Measurements from ENCODE around the gene JARID2. TPM values are rescaled to one million over a fixed set of nuclear protein-coding genes. Genes with fewer than 3 reads are reported as not detected.

The JARID2 gene
- total and polyA plus RNA-seq, 4 donors, result 1.4 to 12.3 (median 3.4) TPM

- Histone ChIP-seq H3K9ac (ENCODE audit: low read depth in 1 of 2, low read length in 2 of 2) (no peak overlapping the region), H3K4me3 (ENCODE audit: low read depth in 1 of 3, low read length in 3 of 3) (no peak overlapping the region), H3K27me3 (ENCODE audit: control insufficient read depth in 4 of 4, insufficient read depth in 4 of 4, low read length in 3 of 4) (no peaks in the 10 kb centered on the region), H3K9me3 (ENCODE audit: control insufficient read depth in 4 of 4, low read length in 3 of 4) (no peaks in the 10 kb centered on the region), H3K4me1 (ENCODE audit: control insufficient read depth in 4 of 4, insufficient read depth in 4 of 4, low read length in 3 of 4) (peaks cover 4 to 31% (median 25%) of the 10 kb centered on the region in 4 donors), H3K36me3 (ENCODE audit: control insufficient read depth in 4 of 4, insufficient read depth in 3 of 4, low read depth in 1 of 4, low read length in 3 of 4) (no peaks in the 10 kb centered on the region), H3K27ac (ENCODE audit: low read depth in 1 of 2, low read length in 2 of 2) (no peak overlapping the region)
- WGBS, result 94% methylated on average over 2 of the region's 2 CpGs
- TF ChIP-seq, protein P1, sequence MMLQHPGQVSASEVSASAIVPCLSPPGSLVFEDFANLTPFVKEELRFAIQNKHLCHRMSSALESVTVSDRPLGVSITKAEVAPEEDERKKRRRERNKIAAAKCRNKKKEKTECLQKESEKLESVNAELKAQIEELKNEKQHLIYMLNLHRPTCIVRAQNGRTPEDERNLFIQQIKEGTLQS (IDR thresholded peaks at IDR 0.05), result no peak
- TF ChIP-seq, protein P2, sequence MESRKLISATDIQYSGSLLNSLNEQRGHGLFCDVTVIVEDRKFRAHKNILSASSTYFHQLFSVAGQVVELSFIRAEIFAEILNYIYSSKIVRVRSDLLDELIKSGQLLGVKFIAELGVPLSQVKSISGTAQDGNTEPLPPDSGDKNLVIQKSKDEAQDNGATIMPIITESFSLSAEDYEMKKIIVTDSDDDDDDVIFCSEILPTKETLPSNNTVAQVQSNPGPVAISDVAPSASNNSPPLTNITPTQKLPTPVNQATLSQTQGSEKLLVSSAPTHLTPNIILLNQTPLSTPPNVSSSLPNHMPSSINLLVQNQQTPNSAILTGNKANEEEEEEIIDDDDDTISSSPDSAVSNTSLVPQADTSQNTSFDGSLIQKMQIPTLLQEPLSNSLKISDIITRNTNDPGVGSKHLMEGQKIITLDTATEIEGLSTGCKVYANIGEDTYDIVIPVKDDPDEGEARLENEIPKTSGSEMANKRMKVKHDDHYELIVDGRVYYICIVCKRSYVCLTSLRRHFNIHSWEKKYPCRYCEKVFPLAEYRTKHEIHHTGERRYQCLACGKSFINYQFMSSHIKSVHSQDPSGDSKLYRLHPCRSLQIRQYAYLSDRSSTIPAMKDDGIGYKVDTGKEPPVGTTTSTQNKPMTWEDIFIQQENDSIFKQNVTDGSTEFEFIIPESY (IDR thresholded peaks at IDR 0.05), result no peak
- TF ChIP-seq FOXA1 (IDR thresholded peaks at IDR 0.05) (no peak), RXRA (IDR thresholded peaks at IDR 0.05) (no peak), YY1 (IDR thresholded peaks at IDR 0.05) (no peak), GABPA (IDR thresholded peaks at IDR 0.05 in 1 of 2, conservative IDR thresholded peaks at IDR 0.05 in 1 of 2) (no peak), JUND (IDR thresholded peaks at IDR 0.05) (no peak)
- DNase-seq (ENCODE audit: low spot score), result no peak
These were observed 24.5 kb downstream of the JARID2 start for GRCh38 chr6:15270402-15270801.

DNA sequence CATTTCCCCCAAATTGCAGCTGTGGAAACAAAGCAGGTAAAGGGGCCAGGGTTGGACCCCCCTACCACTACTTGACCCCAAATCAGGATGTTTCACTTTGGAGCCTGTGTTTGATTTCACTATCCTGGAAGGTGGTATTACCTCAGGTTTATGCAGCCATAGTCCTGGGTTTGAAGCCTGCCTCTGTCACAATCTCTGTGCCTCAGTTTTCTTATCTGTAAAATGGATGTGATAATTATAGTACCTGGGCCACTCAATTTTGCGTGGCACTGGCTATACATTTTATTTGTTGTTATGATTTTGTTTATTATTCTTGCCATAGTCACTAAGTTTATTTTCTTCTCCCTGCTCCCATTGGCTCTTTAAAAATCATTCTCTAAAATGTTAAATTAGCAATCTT is 26.7 kb downstream of the JARID2 start:
- Histone ChIP-seq H3K27ac (ENCODE audit: low read depth in 1 of 2, low read length in 2 of 2) (no peak overlapping the region), H3K36me3 (ENCODE audit: control insufficient read depth in 4 of 4, insufficient read depth in 3 of 4, low read depth in 1 of 4, low read length in 3 of 4) (no peaks in the 10 kb centered on the region), H3K4me1 (ENCODE audit: control insufficient read depth in 4 of 4, insufficient read depth in 4 of 4, low read length in 3 of 4) (peaks cover 4 to 27% (median 16%) of the 10 kb centered on the region in 4 donors), H3K27me3 (ENCODE audit: control insufficient read depth in 4 of 4, insufficient read depth in 4 of 4, low read length in 3 of 4) (no peaks in the 10 kb centered on the region), H3K9ac (ENCODE audit: low read depth in 1 of 2, low read length in 2 of 2) (no peak overlapping the region), H3K9me3 (ENCODE audit: control insufficient read depth in 4 of 4, low read length in 3 of 4) (no peaks in the 10 kb centered on the region), H3K4me3 (ENCODE audit: low read depth in 1 of 3, low read length in 3 of 3) (no peak overlapping the region)
- DNase-seq (ENCODE audit: low spot score), result no peak
- TF ChIP-seq, protein P3, sequence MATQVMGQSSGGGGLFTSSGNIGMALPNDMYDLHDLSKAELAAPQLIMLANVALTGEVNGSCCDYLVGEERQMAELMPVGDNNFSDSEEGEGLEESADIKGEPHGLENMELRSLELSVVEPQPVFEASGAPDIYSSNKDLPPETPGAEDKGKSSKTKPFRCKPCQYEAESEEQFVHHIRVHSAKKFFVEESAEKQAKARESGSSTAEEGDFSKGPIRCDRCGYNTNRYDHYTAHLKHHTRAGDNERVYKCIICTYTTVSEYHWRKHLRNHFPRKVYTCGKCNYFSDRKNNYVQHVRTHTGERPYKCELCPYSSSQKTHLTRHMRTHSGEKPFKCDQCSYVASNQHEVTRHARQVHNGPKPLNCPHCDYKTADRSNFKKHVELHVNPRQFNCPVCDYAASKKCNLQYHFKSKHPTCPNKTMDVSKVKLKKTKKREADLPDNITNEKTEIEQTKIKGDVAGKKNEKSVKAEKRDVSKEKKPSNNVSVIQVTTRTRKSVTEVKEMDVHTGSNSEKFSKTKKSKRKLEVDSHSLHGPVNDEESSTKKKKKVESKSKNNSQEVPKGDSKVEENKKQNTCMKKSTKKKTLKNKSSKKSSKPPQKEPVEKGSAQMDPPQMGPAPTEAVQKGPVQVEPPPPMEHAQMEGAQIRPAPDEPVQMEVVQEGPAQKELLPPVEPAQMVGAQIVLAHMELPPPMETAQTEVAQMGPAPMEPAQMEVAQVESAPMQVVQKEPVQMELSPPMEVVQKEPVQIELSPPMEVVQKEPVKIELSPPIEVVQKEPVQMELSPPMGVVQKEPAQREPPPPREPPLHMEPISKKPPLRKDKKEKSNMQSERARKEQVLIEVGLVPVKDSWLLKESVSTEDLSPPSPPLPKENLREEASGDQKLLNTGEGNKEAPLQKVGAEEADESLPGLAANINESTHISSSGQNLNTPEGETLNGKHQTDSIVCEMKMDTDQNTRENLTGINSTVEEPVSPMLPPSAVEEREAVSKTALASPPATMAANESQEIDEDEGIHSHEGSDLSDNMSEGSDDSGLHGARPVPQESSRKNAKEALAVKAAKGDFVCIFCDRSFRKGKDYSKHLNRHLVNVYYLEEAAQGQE (IDR thresholded peaks at IDR 0.05), result no peak
- no peak for TF ChIP-seq HNF4A (conservative IDR thresholded peaks at IDR 0.05)
- TF ChIP-seq SP1 (IDR thresholded peaks at IDR 0.05), result no peak
- TF ChIP-seq NR2F2 (IDR thresholded peaks at IDR 0.05), result no peak
- TF ChIP-seq FOXA2 (IDR thresholded peaks at IDR 0.05), result no peak
- TF ChIP-seq FOXA1 (IDR thresholded peaks at IDR 0.05), result no peak
- TF ChIP-seq, protein P4, sequence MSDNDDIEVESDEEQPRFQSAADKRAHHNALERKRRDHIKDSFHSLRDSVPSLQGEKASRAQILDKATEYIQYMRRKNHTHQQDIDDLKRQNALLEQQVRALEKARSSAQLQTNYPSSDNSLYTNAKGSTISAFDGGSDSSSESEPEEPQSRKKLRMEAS (IDR thresholded peaks at IDR 0.05), result no peak
- TF ChIP-seq, protein P2 (IDR thresholded peaks at IDR 0.05), result no peak
- TF ChIP-seq RXRA (IDR thresholded peaks at IDR 0.05), result no peak
- no peak for TF ChIP-seq JUND (IDR thresholded peaks at IDR 0.05)
- TF ChIP-seq RAD21 (IDR thresholded peaks at IDR 0.05), result no peak
- TF ChIP-seq, protein P5, sequence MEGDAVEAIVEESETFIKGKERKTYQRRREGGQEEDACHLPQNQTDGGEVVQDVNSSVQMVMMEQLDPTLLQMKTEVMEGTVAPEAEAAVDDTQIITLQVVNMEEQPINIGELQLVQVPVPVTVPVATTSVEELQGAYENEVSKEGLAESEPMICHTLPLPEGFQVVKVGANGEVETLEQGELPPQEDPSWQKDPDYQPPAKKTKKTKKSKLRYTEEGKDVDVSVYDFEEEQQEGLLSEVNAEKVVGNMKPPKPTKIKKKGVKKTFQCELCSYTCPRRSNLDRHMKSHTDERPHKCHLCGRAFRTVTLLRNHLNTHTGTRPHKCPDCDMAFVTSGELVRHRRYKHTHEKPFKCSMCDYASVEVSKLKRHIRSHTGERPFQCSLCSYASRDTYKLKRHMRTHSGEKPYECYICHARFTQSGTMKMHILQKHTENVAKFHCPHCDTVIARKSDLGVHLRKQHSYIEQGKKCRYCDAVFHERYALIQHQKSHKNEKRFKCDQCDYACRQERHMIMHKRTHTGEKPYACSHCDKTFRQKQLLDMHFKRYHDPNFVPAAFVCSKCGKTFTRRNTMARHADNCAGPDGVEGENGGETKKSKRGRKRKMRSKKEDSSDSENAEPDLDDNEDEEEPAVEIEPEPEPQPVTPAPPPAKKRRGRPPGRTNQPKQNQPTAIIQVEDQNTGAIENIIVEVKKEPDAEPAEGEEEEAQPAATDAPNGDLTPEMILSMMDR (IDR thresholded peaks at IDR 0.05; ENCODE audit: low read depth, low read length, missing input control), result no peak
- TF ChIP-seq, protein P1 (IDR thresholded peaks at IDR 0.05), result no peak
- TF ChIP-seq GABPA (IDR thresholded peaks at IDR 0.05 in 1 of 2, conservative IDR thresholded peaks at IDR 0.05 in 1 of 2), result no peak
- no peak for TF ChIP-seq YY1 (IDR thresholded peaks at IDR 0.05)
- no peak for TF ChIP-seq TAF1 (conservative IDR thresholded peaks at IDR 0.05)
- TF ChIP-seq HNF4G (IDR thresholded peaks at IDR 0.05), result no peak
- no peak for TF ChIP-seq EGR1 (IDR thresholded peaks at IDR 0.05; ENCODE audit: low read depth in 2 of 2)
- WGBS, result 94% methylated on average over 1 of the region's 1 CpG

Data from liver (tissue), 9 donors.